Colon (tissue), 2 donors: Measurements from ENCODE around the gene EHMT1.
"Not testable (repeated sequence)": the region's sequence is repeated elsewhere in the genome, so short reads cannot be mapped to it uniquely, and the experiment has no call there.

Experiments
- FAIRE-seq: peaks from 2 replicates; lab custom pipeline; 2012; peaks lifted over from hg19 to GRCh38; lab: Jason Lieb, UNC
- donor health status: control.
- donor health status: control.

Gene EHMT1

GRCh38 chr9:137720571-137721110, 101.8 kb downstream of the EHMT1 start:
- FAIRE-seq = no peak

GRCh38 chr9:137721479-137721878, 102.7 kb downstream of the EHMT1 start:
- no peak for FAIRE-seq

DNA sequence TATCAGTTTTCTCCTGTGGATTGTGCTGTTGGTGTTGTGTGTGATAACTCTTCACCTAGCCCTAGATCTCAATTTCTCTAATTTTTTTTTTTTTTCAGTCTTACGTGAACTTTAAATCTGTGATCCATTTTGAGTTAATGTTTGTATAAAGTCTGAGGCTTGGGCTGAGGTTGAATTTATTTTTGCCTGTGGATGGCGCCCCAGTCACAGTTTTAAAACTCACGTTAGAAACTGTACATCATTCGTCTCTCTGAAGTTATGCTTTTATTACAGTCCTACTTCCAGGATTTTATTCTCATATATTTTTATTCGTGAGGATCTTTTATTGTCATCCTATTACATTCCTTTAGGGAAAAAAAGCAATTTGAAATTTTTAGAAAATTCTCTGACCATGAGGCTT, 103.1 kb downstream of the EHMT1 start:
- no peak for FAIRE-seq

DNA sequence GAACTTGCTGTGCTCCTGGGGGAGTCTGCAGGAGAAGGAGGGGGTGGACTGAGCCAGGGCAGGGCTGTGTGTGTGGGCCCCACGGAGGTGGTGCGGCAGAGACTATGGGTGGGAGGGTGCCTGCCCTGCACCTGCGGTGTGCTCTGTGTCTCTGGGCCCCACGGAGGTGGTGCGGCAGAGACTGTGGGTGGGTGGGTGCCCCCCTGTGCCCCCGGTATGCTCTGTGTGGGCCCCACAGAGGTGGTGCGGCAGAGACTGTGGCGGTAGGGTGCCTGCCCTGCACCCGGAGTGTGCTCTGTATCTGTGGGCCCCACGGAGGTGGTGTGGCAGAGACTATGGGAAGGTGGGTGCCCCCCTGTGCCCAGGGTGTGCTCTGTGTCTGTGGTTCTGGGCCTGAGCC, 103.7 kb downstream of the EHMT1 start:
- no peak for FAIRE-seq

- FAIRE-seq = not testable (repeated sequence)
These were observed 104.6 kb downstream of the EHMT1 start for GRCh38 chr9:137723356-137723755.

- FAIRE-seq = no peak
These were observed 105.1 kb downstream of the EHMT1 start for GRCh38 chr9:137723783-137724445.

GRCh38 chr9:137724818-137725240, 106.0 kb downstream of the EHMT1 start:
- FAIRE-seq = no peak

DNA sequence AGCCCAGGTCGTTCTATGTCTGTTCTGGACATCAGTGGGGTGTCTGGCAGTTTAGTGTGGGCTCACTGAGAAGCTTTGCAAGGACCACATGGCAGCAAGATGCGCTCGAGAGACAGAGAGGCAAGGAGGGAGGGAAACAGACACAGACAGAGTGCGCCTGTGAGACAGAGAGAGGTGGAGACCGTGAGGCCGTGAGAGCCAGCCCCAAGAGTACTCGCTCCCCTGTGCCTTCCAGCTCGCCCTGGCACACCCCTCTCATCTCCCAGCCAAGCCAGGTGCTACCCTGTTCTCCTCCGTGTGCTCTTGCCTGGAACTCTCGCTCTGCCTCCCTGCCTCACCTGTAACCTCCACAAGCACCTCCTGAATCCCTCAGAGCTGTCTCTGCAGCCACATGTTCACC, 106.8 kb downstream of the EHMT1 start:
- FAIRE-seq = no peak

- FAIRE-seq = not testable (repeated sequence)
These were observed 107.5 kb downstream of the EHMT1 start for GRCh38 chr9:137726336-137726735.

DNA sequence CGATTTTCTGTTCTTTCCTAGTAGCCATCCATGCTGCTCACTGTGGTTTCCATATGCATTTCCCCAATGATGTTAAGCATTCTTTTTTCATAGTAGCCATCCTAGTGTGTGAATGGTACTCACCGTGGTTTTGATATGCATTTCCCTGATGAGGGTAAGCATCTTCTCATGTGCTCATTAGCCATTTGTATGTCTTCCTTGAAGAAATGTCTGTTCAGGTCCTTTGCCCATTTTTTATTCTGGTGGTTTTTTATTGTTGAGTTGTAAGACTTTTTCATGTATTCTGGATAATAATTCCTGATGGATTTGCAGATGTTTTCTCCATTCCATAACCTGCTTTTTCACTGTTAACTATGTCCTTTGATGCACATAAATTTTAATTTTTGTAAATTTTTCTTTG, 108.0 kb downstream of the EHMT1 start:
- no peak for FAIRE-seq

DNA sequence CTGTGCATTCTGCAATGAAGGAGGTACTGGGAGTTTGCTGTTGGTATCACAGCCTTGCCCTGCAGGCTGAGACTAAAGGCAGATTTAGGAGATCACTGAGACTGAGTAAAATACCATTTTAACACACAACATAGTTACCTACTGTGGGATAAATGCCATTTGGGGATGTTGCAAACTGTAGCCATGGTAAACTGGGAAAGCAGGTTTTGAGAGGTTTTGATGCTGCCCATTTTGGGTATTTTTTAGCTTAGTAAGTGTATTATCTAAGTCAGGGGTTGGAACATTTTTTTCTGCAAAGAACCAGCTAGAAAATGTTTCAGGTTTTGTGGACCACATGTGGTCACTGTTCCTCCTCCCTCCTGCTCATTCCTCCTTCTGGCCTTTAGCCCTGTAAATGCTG, 108.9 kb downstream of the EHMT1 start:
- no peak for FAIRE-seq

- FAIRE-seq = no peak
These were observed 109.9 kb downstream of the EHMT1 start for GRCh38 chr9:137728444-137729311.

- FAIRE-seq = no peak
These were observed 112.6 kb downstream of the EHMT1 start for GRCh38 chr9:137731216-137731946.

GRCh38 chr9:137731947-137732813, 113.4 kb downstream of the EHMT1 start:
- FAIRE-seq = no peak

DNA sequence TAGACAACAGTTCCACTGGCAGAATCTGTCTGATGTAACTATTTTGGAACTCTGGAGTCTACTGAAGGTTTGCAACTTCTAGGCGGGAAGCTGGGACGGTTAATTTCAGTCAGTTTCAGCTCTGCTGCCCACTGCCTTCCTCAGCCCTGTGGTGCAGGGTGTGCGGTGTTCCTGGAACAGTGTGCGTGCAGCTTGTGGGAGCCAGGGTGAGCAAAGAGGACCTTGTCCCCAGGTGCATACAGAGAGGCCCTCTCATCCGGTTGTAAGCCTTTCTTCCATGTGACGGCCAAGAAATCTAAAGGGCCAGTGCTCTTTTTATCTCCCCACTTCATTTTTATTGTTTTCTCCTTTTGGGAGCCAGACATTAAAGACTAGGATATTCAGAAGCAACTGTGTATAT, 114.6 kb downstream of the EHMT1 start:
- FAIRE-seq = no peak

GRCh38 chr9:137734181-137734580, 115.4 kb downstream of the EHMT1 start:
- no peak for FAIRE-seq

DNA sequence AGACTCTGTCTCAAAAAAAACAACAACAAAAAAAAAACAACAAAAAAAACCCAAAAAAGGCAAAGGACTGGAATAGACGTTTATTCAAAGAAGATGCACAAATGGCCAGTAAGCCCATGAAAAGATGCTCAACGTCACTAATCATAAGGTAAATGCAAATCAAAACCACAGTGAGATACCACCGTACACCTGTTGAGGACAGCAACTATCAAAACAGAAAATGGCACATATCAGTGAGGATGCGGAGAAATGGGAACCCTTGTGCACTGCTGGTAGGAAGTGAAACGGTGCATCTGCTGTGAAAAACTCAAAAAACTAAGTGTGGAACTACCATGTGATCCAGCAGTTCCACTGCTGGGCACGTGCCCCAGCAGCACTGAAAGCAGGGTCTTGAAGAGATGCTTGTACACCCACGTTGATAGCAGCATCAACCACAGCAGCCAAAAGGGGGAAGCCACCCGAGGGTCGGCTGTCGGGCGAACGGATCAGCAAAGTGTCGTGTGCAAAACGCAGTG, 119.4 kb downstream of the EHMT1 start:
- FAIRE-seq = not testable (repeated sequence)

DNA sequence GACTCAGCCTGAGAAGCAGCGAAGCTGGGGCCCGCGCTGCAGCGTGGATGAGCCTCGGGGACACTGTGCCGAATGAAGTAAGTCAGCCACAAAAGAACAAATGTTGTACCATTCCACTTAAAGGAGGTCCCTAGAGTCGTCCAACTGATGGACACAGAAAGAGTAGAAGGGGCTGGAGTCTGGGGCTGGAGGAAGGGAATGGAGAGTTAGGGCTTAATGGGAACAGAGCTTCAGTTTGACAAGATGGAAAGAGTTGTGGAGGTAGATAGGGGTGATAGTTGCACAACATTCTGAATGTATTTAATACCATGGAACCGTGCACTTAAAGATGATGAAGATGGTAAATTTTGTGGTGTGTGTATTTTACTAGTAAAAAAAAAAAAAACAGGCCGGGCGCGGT, 119.9 kb downstream of the EHMT1 start:
- no peak for FAIRE-seq

- no peak for FAIRE-seq
These were observed 120.8 kb downstream of the EHMT1 start for GRCh38 chr9:137739371-137740309.

DNA sequence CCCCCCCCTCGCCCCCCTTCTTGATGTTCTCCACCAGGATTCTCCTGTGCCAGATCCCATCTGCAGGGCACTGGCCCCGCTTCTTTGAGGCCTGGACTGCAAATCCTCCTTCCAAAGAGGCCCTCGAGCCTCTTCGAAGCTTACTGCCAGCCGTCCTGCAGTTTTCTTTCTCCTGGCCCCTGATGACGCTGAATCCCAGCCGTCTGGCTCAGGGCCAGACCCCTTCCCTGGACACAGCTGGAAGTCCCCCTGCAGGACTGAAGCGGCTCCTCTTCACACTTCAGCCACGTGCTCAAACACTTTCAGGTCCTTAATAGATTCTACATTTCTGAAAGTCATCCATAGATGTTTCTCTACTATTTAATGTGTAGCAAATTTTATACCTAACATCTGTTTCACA, 121.5 kb downstream of the EHMT1 start:
- no peak for FAIRE-seq
